ENCODE results near the gene FBN2. TPM values are rescaled to one million over a fixed set of nuclear protein-coding genes. Genes with fewer than 3 reads are reported as not detected.

FBN2 gene
- total RNA-seq, 4 donors from 2014 or later, result 0.57 to 4.4 (median 1.6) TPM

- Histone ChIP-seq H3K4me1 (peaks cover 0 to 10% (median 0%) of the 10 kb centered on the region in 3 donors), H3K9me3 (no peaks in the 10 kb centered on the region), H3K27ac (no peak overlapping the region), H3K4me3 (no peak overlapping the region), H3K27me3 (no peaks in the 10 kb centered on the region), H3K36me3 (no peaks in the 10 kb centered on the region)
- intact Hi-C loops (cut with DNase I), result no loop called here
- WGBS, 2 donors, result 40 to 46% methylated on average over 11 of the region's 11 CpGs
- no peak for TF ChIP-seq CTCF (IDR thresholded peaks at IDR 0.05)
- TF ChIP-seq POLR2A (IDR thresholded peaks at IDR 0.05), result no peak
- no peak for DNase-seq
Measured at GRCh38 chr5:128349044-128349858, 188.8 kb downstream of the FBN2 start.

- Histone ChIP-seq H3K36me3 (no peaks in the 10 kb centered on the region), H3K27ac (no peak overlapping the region), H3K4me1 (peaks cover 0 to 10% (median 0%) of the 10 kb centered on the region in 3 donors), H3K9me3 (no peaks in the 10 kb centered on the region), H3K4me3 (no peak overlapping the region), H3K27me3 (no peaks in the 10 kb centered on the region)
- WGBS, 2 donors, result 43 to 67% methylated on average over 3 of the region's 3 CpGs
- no peak for DNase-seq
- intact Hi-C loops (cut with DNase I), result no loop called here
- TF ChIP-seq CTCF (IDR thresholded peaks at IDR 0.05) (no peak), POLR2A (IDR thresholded peaks at IDR 0.05) (no peak)
Measured at GRCh38 chr5:128346038-128346437, 192.0 kb downstream of the FBN2 start.

- WGBS, 2 donors, result 92 to 95% methylated on average over 13 to 15 of the region's 16 CpGs
- Histone ChIP-seq H3K4me3 (no peak overlapping the region), H3K27me3 (no peaks in the 10 kb centered on the region), H3K36me3 (no peaks in the 10 kb centered on the region), H3K4me1 (peaks cover 0 to 10% (median 0%) of the 10 kb centered on the region in 3 donors), H3K27ac (no peak overlapping the region), H3K9me3 (no peaks in the 10 kb centered on the region)
- no peak for TF ChIP-seq POLR2A (IDR thresholded peaks at IDR 0.05)
- TF ChIP-seq CTCF (IDR thresholded peaks at IDR 0.05), result no peak
- no peak for DNase-seq
- intact Hi-C loops (cut with DNase I), result no loop called here
Measured at GRCh38 chr5:128345247-128345646, 192.8 kb downstream of the FBN2 start.

GRCh38 chr5:128343168-128343567, 194.9 kb downstream of the FBN2 start:
- TF ChIP-seq POLR2A (IDR thresholded peaks at IDR 0.05) (no peak), CTCF (IDR thresholded peaks at IDR 0.05) (no peak)
- H3K4me3 ChIP-seq, result no peak overlapping the region
- H3K36me3 ChIP-seq, result no peaks in the 10 kb centered on the region
- H3K4me1 ChIP-seq, result no peaks in the 10 kb centered on the region
- no peak overlapping the region for H3K27ac ChIP-seq
- WGBS, 2 donors, result 70 to 80% methylated on average over 4 of the region's 4 CpGs
- intact Hi-C loops (cut with DNase I), result no loop called here
- no peaks in the 10 kb centered on the region for H3K9me3 ChIP-seq
- DNase-seq, result no peak
- no peaks in the 10 kb centered on the region for H3K27me3 ChIP-seq

GRCh38 chr5:128341056-128341455, 197.0 kb downstream of the FBN2 start:
- H3K4me1 ChIP-seq, result no peaks in the 10 kb centered on the region
- no peak overlapping the region for H3K4me3 ChIP-seq
- TF ChIP-seq POLR2A (IDR thresholded peaks at IDR 0.05) (no peak), CTCF (IDR thresholded peaks at IDR 0.05) (no peak)
- no peak overlapping the region for H3K27ac ChIP-seq
- no peaks in the 10 kb centered on the region for H3K36me3 ChIP-seq
- DNase-seq, result no peak
- 53 to 58% methylated on average over 3 of the region's 3 CpGs for WGBS, 2 donors
- intact Hi-C loops (cut with DNase I), result no loop called here
- no peaks in the 10 kb centered on the region for H3K27me3 ChIP-seq
- no peaks in the 10 kb centered on the region for H3K9me3 ChIP-seq
